Muscle layer of colon (tissue), 2 donors: Measurements from ENCODE around the gene RAB3A.
A peak's percentile ranks its signal among the peaks of the same experiment; 100 is the strongest.

Experiments
- H3K27ac ChIP-seq: one replicate; pipeline ENCODE4 v1.7.0; 2013; ENCODE audit warnings: low read depth, mild to moderate bottlenecking, low read length, moderate library complexity
- H3K27me3 ChIP-seq, 2 donors: one replicate each; pipeline ENCODE4 v1.7.0; 2013; ENCODE audit warnings: low read length in 2 of 2, mild to moderate bottlenecking in 2 of 2; ENCODE audit not compliant: insufficient read depth in 2 of 2, control insufficient read depth in 1 of 2
- H3K36me3 ChIP-seq: one replicate; pipeline ENCODE4 v1.7.0; 2013; ENCODE audit warnings: mild to moderate bottlenecking, low read length; ENCODE audit not compliant: insufficient read depth
- H3K4me1 ChIP-seq: one replicate; pipeline ENCODE4 v1.7.0; 2013; ENCODE audit warnings: mild to moderate bottlenecking, low read length; ENCODE audit not compliant: insufficient read depth
- H3K4me3 ChIP-seq, 2 donors: one replicate each; pipeline ENCODE4 v1.7.0; 2013; ENCODE audit warnings: low read length in 2 of 2, low read depth in 1 of 2, mild to moderate bottlenecking in 1 of 2, moderate library complexity in 1 of 2
- H3K9ac ChIP-seq: one replicate; pipeline ENCODE4 v1.7.0; 2013; ENCODE audit warnings: low read length
- H3K9me3 ChIP-seq: one replicate; pipeline ENCODE4 v1.7.0; 2013; ENCODE audit warnings: mild to moderate bottlenecking, low read length
- donor health status: abdominal sarcoma.
- donor health status: Adenocarcinoma of cecum.

Gene RAB3A

DNA sequence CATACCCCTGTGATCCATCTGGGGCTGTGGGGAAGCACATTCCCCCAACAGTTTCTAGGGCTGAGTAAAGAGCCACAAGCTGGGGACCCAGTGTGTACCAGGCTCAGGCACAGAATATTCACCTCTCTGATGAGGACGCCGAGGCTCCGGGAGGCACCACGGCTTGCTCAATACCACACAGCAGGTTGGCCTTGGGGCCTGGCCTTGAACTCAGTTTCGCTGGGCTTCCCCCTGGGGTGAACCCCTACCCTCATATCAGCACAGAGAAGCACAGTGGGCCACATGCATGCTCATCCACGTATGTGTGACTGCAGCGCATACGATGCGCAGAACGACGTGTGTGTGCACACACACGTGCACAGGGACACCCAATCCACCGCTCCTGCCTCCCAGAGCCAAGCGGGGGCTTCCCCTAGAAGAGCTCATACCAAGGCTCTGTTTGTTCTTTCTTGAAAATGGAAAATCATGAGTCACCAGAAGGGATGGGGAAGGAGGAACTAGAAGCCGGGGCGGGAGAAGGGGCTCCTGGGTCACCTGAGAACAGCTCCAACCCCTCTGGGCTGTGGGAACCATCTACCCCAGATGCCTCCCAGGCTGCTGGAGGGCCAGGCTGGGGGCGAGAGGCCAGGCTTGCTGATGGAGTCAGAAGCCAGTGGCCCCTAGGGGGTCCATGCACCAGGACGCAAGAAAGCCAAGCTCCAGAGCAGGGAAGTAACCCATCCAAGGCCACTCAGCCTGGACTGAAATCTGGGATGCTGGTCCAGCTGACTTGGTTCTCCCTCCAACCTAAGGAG, 27.3 kb upstream of the RAB3A start:
- Histone ChIP-seq H3K27ac (no peak overlapping the region), H3K4me3 (no peak overlapping the region), H3K36me3 (no peaks in the 10 kb centered on the region), H3K4me1 (no peaks in the 10 kb centered on the region), H3K27me3 (peaks cover 30 to 55% of the 10 kb centered on the region in 2 donors), H3K9me3 (peaks cover 4% of the 10 kb centered on the region), H3K9ac (no peak overlapping the region)

DNA sequence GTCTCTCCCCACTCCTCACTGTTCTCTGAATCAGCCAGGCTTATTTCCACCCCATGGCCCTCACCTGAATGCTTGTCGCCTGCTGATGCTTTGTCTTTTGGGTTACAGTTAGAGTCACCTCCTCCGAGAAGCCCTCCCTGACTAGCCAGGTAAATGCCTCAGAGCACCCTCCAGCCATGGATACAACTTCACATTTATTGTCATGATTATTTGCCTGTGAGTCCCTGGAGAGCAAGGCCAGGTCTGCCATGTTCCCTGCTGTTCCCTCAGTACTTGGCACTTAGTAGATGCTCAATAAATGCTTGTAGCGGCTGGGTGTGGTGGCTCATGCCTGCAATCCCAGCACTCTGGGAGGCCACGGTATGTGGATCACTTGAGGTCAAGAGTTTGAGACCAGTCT, 26.1 kb upstream of the RAB3A start:
- peaks cover 42 to 68% of the 10 kb centered on the region in 2 donors for H3K27me3 ChIP-seq

DNA sequence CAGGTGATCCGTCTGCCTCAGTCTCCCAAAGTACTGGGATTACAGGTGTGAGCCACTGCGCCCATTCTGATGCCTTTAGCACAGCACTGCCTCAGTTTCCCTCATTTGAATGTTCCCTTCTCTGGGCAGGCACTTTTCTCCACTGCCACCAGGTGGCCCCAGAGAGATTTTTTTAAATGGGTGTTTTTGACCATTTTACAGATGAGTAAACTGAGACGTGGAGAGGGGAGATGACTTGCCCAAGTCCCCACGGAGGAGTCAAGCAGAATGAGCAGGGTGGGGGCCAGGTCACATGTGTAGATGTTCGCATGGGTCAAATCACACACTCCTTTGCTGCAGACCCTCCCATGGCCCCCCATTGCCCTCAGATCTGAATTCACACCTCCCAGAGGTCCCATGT, 25.6 kb upstream of the RAB3A start:
- H3K4me3 ChIP-seq, result no peak overlapping the region
- no peak overlapping the region for H3K9ac ChIP-seq
- H3K9me3 ChIP-seq, result peaks cover 4% of the 10 kb centered on the region
- no peaks in the 10 kb centered on the region for H3K36me3 ChIP-seq
- peaks cover 8% of the 10 kb centered on the region for H3K4me1 ChIP-seq
- no peak overlapping the region for H3K27ac ChIP-seq
- H3K27me3 ChIP-seq, result peaks cover 43 to 71% of the 10 kb centered on the region in 2 donors

More for the DNA sequence above, 26.1 kb upstream of the RAB3A start:
- Histone ChIP-seq H3K4me3 (no peak overlapping the region), H3K9me3 (peaks cover 4% of the 10 kb centered on the region), H3K36me3 (no peaks in the 10 kb centered on the region), H3K4me1 (peaks cover 6% of the 10 kb centered on the region), H3K27ac (no peak overlapping the region), H3K9ac (no peak overlapping the region)

DNA sequence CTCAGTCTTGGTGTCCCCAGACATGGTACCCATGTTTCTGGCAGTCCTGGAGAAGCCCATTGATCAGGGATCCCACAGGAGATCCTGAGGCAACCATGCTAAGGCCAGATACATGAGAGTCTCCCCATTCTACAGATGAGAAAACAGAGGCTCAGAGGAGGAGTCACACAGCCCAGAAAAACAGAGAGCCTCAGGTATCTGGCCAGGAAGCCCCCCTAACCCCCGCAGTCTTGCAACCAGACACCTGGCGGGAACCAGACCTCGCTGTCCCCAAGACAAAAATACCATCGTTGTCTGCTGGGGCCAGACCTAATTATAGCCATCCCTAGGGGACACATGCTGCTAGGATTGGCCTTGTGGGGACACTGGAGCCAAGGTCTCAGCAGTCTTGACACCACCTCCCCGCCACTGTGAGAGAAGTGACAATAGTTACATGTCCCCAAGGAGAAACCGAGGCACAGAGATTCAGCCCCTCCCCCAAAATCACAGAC, 24.0 kb upstream of the RAB3A start:
- Histone ChIP-seq H3K4me3 (no peak overlapping the region), H3K36me3 (no peaks in the 10 kb centered on the region), H3K4me1 (peaks cover 12% of the 10 kb centered on the region), H3K9ac (no peak overlapping the region), H3K27ac (no peak overlapping the region), H3K27me3 (peaks cover 32 to 54% of the 10 kb centered on the region in 2 donors), H3K9me3 (no peaks in the 10 kb centered on the region)

DNA sequence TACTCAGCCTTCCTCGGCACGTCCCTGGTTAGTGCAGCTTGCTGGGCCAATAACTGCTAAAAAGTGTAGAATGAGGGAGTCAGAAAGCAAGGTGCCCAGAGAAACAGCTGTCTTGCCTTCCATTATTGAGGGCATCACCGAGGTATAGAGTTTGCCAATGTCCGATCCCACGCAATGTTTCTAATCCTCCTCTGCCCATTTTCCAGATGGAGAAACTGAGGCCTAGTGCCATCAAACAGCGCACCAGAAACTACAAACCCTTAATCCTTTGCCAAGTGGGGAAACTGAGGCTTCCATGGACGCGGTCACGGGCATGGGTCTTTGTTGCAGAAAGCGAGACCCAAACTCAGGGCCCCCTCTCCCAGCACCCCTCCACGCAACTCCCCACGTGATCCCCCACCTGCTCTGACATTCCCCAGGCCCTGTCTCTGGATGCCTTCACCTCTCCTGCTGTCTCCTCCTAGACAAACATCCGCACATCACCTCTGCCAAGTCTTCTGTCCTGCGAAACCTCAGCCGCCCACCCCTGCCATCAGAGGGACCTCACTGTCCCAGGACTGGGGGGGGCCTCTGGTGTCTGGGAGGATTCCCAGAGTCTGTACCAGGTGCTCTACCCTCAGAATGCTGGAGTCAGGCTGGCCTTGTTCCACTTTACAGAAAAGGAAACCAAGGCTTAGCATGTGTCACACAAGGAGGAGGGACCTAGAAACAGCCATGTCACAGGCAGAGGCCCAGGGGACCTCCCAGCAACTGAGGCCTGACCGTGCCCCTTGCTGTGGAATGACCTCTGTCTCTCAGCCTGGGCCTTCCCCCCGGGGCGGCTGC, 23.3 kb upstream of the RAB3A start:
- Histone ChIP-seq H3K36me3 (no peaks in the 10 kb centered on the region), H3K27me3 (peaks cover 27 to 48% of the 10 kb centered on the region in 2 donors), H3K9me3 (no peaks in the 10 kb centered on the region), H3K27ac (no peak overlapping the region), H3K9ac (no peak overlapping the region), H3K4me1 (peaks cover 12% of the 10 kb centered on the region), H3K4me3 (no peak overlapping the region)

DNA sequence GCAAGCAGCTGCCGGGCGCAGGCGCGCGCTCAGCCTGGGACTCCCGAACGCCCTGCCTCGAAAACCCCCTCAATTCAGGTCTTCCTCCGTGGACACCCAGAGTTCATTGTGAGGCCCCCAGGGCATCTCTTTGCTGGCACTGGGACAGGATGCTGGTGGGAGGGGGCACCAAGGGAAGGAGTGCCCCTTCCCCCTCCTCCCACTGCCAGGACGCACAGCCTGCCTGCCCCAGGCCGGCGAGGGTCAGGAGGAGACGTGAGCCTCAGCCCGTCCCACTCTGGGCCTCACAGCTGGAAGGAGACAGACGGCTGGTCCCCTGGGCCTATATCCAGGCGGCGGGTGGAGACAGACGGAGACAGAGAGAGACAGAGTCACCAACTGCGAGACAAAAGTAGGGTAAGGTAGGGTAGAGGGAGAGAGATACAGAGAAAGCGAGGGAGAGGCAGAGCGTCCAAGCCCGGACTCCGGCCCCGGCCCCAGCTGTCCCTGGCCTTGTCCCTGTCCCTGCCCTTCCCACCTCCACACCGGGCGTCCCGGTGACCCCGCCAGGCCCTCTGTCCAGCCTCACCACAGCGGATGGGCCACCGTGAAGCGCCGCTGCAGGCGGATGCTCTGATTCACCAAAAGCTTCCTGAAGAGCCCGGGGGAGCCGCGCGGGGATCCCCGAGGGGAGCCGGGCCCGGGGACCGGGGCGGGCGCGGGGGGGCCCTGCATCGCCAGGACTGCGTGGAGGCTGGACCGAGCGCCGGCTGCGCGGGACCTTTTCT, 22.0 kb upstream of the RAB3A start, which contains the start of gene PDE4C:
Gene PDE4C (minus strand): TSS at position 737 of the 767 bp plus-strand sequence. CDS start 23 bp downstream, at position 714.
- no peak within 1 kb of the TSS for H3K9ac ChIP-seq
- no peaks in the 10 kb centered on the region for H3K36me3 ChIP-seq
- H3K4me1 ChIP-seq, result peaks cover 12% of the 10 kb centered on the region
- peak within 1 kb of the TSS; percentile 23 for H3K27ac ChIP-seq
- H3K9me3 ChIP-seq, result no peaks in the 10 kb centered on the region
- peak within 1 kb of the TSS in 1 of 2 donors; percentile 47 for H3K4me3 ChIP-seq
- peaks cover 24 to 35% of the 10 kb centered on the region in 2 donors for H3K27me3 ChIP-seq

DNA sequence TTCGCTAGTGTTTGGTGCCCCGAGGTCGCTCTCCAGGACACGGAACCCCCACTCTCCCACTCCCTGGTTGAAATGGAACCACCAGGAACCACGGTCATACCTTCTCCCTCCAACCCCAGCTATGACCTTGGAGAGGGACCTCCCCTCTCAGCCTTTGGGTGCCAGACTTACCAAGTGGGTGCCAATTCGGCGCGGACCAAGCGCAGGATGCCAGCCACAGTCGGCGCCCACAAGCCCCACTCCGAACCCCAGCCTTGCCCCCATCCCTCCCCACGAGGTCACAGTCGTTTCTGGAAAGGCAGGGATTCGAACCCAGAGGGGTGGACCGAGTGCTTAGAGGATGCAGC, 21.5 kb upstream of the RAB3A start:
- peaks cover 12% of the 10 kb centered on the region for H3K4me1 ChIP-seq
- no peaks in the 10 kb centered on the region for H3K36me3 ChIP-seq
- H3K9ac ChIP-seq, result no peak overlapping the region
- no peaks in the 10 kb centered on the region for H3K9me3 ChIP-seq
- peaks cover 24 to 37% of the 10 kb centered on the region in 2 donors for H3K27me3 ChIP-seq
- peak overlapping the region in 1 of 2 donors; percentile 47 for H3K4me3 ChIP-seq
- H3K27ac ChIP-seq, result peak overlapping the region; percentile 23

DNA sequence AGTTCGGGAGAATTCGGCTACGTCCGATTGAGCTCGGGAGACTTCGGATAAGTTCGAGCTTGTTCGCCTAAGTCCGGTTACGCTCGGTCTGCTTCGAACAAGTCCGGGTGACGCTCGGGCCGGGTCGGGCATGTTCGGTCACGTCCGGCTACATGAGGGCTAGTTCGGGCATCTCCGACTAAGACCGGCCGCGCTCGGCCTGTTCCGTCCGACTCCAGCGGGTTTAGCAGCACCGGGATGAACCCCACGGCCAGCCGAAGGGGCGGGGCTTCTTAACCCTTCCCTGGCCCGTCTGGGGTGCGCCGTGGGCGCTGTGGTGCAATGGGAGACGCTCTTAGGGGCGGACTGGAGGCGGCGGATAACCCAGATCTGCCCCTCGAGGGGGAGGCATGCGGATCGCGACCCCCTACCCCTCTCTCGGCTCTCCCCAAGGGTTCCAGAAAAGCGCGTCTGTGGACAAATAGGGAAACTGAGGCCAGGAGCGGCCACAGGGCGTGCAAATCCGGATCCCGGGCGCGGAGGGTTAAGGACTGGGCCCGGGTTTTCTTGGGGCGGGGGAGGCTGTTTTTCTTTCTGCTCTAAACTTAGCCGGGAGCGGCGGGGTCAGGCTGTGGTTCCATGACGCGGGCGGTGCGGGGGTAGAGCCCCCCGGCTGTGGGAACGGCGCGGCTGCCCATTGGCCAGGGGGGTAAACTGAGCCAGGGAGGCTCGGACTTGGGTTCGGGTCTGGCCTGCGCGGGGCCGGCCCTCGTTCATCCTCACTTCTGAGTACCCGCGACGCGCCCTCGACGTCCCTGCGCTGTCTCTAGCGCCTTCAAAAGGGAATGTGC, 20.9 kb upstream of the RAB3A start:
- Histone ChIP-seq H3K27me3 (peaks cover 24 to 37% of the 10 kb centered on the region in 2 donors), H3K4me3 (peak overlapping the region; percentile 41 to 47), H3K9ac (no peak overlapping the region), H3K9me3 (no peaks in the 10 kb centered on the region), H3K27ac (no peak overlapping the region), H3K36me3 (no peaks in the 10 kb centered on the region), H3K4me1 (peaks cover 12% of the 10 kb centered on the region)

DNA sequence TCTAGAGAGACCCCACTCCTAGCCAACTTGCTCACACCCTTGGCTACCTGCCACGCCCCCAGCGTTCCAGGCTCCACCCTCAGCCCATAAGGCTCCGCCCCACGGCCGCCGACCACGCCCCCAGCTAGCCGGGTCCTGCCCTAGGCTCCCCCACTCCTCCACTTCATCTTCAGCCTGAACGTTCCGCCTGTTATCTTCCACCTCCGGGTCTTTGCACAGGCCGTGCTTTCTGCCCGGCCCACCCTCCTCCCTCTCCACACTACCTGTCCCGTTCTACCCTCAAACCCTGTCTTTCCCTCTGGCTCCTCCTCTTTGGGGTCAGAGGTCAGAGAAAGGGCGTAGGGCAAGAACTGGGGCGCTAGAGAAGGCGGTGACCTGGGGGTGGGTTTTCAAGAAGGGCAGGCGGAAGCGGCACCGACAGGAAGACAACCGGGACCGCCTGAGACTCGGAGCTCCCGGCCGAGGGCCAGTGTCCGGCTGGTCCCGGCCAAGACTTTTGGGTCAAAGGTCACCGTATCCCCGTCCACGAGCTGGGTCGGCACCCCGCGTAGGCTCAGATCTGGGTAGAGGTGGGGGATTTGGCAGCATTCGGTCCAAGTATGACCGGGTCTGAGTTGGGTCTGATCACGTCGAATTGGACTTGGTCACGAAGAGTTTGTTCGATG, 20.1 kb upstream of the RAB3A start:
- Histone ChIP-seq H3K36me3 (no peaks in the 10 kb centered on the region), H3K27me3 (peaks cover 24 to 33% of the 10 kb centered on the region in 2 donors), H3K27ac (no peak overlapping the region), H3K4me3 (peak overlapping the region in 1 of 2 donors; percentile 32), H3K9me3 (no peaks in the 10 kb centered on the region), H3K4me1 (peaks cover 12% of the 10 kb centered on the region), H3K9ac (no peak overlapping the region)
